GM19035 (cell line): ENCODE results near the gene ARRB2.

Experiments
- ATAC-seq: cut with Tn5 transposase; IDR thresholded peaks from one replicate; pipeline ENCODE4 v1.9.1; 2021; ENCODE audit not compliant: unreplicated experiment

The ARRB2 gene

DNA sequence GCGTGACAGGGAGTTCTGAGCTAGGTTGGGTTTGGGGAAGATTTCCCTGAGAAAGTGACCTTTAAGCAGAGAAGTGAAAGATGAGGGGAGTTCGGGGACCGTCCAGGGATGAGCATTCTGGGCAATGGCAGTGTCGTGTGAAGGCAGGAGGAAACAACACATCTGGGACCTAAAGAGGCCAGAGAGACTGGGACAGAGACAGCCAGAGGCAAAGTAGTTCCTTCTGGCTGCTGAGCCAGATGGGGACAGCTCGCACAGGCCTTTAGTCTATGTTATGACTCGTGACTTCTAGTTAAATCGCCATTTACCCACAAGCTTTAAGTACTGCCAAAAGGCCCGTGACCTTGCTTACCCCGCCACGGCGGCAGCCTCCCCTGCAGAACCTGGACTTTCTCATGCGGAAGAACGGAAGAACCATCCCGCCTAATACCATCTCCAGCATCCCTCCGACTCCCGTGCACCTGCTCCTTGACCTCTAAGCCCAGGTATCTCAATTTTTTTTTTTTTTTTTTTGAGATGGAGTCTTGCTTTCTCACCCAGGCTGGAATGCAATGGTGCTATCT lies 12.3 kb downstream of the ARRB2 start:
- no peak for ATAC-seq

DNA sequence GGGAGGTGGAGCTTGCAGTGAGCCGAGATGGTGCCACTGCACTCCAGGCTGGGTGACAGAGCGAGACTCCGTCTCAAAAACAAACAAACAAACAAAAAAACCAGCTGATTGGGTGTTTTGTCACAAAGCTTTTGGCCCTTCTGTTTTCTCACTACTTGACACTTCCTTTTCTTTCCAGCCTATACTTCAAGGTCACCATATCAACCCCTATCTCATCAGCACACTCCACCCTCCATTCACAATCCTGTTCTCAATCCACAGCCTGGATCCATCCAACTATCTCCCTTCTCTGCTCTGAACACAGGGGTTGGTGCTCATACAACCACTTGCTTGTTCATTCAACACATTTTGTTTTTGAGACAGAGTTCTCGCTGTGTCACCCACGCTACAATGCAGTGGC lies 14.2 kb downstream of the ARRB2 start:
- ATAC-seq, result no peak

DNA sequence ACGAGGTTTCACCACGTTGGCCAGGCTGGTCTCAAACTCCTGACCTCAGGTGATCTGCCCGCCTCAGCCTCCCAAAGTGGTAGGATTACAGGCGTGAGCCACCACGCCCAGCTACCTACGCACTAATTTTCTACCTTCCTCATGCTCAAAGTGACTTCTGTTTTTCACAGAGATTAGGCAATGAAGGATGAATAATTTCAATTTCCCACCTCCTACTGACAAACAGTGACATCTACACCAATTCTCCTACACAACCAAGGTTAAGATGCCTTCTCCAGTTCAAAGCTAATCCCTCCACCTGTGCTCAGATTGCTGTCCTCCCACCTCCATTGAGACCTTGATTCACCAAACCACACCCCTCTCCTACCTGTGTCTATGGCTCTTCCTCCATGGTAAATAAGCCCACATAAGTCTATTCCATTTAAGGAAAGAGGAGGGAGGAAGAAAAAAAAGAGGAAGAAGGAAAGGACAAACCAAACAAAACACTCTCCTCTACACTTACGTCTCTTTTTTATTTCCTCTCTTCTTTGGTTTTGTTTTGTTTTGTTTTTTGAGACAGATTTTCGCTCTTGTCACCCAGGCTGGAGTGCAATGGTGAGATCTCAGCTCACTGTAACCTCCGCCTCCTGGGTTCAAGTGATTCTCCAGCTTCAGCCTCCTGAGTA lies 15.3 kb downstream of the ARRB2 start:
- no peak for ATAC-seq

DNA sequence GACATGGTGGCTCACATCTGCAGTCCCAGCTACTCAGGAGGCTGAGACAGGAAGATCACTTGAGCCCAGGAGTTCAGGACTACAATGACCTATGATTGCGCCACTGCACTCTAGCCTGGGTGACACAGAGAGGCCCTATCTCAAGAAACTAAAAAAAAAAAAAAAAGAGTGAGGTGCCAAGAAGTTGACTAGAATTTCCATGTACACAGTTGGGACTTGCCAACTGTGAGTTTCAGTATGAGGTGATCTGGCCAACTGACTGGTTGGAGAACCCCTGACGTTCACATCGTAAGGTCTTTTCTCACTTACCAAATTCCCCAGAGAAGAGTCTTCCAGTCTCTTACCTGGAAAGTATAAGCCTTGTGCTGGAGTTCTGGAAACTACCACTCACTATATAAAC lies 17.7 kb downstream of the ARRB2 start:
- ATAC-seq, result no peak

DNA sequence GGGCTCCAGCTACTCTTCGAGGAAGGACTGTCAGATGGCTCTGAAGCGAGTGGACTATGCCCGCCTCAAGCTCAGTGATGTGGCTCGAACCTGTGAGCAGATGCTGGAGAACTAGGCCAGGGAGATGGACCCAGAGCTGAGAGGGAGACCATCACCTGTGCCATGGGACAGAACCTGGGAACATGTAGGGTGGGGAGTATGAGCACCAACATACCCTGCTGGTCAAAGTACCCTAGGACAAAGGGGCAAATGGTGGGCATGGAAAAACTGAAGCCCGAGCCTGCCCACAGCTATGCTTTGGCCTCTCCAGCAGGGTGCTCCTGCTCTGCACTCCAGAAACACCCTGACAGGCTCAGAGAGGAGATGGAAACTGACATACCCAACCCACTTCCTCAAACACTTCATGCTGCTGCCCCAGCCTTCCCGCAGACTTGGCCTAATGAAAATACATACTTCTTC lies 22.7 kb downstream of the ARRB2 start:
- ATAC-seq, result no peak

GRCh38 chr17:4734857-4735475 lies 24.5 kb downstream of the ARRB2 start:
- ATAC-seq, result no peak

- ATAC-seq, result no peak
Measured at GRCh38 chr17:4735876-4736651, 25.6 kb downstream of the ARRB2 start.

DNA sequence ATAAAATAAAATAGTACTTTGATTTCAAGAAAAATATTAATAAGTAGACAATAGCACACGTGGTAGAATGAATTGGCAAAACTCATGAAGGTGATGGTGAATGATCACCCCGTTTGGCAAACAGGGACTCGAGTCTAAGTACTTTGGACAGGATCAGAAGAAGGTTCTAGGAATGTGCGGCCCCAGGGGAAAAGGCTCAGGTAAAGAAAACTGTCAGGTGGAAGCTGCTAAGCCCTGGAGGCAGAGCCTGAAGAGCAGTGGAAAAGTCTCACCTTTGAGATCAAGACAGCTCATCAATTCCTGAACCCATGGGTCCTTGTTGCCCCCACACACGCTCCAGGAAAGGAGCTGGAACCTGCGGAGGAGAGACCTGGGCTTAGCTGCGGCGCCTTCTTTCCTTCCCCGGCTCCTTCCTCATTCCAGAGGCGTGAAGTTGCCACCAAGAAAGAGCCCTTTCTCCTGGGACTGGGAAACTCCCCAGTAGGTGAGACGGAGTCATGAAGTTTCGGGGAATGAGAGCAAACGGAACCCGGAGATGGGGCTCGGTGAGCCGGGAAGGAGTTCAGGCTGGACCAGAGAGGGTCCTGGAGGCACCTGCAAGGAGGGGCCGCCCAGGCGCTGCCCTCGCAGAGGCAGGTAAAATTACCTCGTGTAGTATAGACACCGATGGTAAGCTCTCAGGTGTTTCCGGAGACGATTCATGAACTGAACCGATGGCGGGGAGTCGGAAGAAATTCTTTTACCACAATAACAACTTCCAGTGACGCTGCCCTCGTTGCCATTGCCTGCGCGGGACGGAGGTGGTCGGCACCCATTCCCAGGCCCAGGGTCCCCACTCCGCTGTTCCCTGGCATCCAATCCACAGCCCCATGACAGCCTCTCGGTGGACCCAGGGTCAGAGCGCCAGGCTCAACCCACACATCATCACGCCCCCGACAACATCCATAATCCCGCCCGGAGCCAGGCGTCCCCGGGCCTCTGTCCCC lies 28.0 kb downstream of the ARRB2 start:
- ATAC-seq, result no peak

- ATAC-seq, result no peak
Measured at GRCh38 chr17:4739122-4740024, 28.9 kb downstream of the ARRB2 start, which contains the start of the genes CXCL16 and ZMYND15. Gene CXCL16, minus strand, starts transcription at chr17:4739928. Its CDS starts 589 bp downstream, at chr17:4739339. Gene ZMYND15, plus strand, starts transcription at chr17:4739833. Its CDS starts 716 bp downstream, at chr17:4740549.

DNA sequence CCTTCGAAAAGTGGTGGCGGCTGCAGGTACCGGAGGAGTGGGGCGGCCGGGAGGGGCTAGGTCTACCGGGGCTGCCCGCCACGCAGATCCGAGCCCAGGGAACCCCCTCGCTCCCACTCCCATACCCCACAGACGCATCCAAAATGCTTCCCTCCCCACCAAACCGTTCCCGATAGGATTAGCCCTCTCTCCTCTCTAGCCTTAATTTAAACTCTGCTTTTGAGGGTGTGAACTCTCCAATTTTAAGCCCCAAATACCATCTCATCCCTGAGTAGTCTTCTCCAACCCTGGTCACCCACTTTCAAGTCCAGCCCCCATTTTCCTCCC lies 29.6 kb downstream of the ARRB2 start:
- no peak for ATAC-seq

DNA sequence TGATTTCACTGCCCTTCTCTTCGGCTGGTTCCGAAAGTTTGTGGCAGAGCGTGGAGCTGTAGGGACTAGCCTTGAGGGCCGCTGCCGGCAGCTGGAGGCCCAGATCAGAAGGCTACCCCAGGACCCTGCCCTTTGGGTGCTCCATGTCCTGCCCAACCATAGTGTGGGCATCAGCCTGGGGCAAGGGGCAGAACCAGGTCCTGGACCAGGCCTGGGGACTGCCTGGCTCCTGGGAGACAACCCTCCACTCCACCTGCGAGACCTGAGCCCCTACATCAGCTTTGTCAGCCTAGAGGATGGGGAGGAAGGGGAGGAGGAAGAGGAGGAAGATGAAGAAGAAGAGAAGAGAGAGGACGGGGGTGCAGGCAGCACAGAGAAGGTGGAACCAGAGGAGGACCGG lies 30.2 kb downstream of the ARRB2 start:
- ATAC-seq, result no peak

DNA sequence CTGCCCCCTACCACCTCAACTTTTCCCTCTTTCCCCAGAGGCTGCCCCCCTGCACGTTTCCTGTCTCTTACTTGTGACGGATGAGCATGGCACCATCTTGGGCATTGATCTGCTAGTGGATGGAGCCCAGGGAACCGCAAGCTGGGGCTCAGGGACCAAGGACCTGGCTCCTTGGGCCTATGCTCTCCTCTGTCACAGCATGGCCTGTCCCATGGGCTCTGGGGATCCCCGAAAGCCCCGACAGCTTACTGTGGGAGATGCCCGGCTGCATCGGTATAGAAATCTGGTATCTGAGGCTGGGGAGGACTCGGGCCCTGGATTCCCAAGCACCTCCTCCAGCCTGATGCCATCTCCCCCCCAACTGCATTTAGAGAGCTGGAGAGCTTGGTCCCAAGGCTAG lies 31.1 kb downstream of the ARRB2 start:
- ATAC-seq, result no peak

- ATAC-seq, result no peak
Measured at GRCh38 chr17:4742133-4742532, 31.7 kb downstream of the ARRB2 start.

GRCh38 chr17:4742629-4743028 lies 32.2 kb downstream of the ARRB2 start:
- no peak for ATAC-seq

DNA sequence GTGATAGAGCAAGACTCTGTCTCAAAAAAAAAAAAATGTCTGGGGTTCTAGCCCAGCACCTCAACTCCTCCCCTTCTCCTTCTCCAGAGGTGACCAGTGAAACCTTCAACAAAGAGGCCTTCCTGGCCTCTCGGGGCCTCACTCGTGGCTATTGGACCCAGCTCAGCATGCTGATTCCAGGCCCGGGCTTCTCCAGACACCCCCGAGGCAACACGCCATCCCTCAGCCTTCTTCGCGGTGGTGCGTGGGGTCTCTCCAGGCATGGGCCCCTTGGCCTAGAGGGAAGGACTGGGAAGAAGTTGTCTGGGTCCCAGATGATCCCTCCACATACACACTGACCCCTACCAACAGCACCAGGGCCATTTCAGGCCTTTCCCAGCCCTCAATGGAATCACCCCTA lies 32.8 kb downstream of the ARRB2 start:
- ATAC-seq, result no peak

DNA sequence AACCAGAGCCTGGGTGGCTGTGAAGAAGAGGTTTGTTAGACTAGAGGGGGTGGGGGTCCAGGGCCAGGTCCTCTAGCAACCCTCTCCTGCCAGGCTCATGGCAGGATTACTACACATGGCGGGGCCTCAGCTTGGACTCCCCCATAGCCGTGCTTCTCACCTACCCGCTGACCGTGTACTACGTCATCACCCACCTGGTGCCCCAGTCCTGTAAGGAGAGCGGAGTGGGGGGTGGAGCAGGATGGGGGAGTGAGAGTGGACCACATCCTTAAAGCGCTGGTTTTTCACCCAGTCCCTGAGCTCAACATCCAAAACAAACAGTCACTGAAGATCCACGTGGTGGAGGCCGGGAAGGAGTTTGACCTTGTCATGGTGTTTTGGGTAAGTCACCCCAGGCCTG lies 33.5 kb downstream of the ARRB2 start:
- no peak for ATAC-seq

GRCh38 chr17:4744999-4745969 lies 34.9 kb downstream of the ARRB2 start:
- no peak for ATAC-seq

GRCh38 chr17:4747847-4748246 lies 37.4 kb downstream of the ARRB2 start:
- no peak for ATAC-seq
